Cardiac muscle cell (in vitro differentiated cells and primary cell): ENCODE results near the gene SKI. TPM values are rescaled to one million over a fixed set of nuclear protein-coding genes. Genes with fewer than 3 reads are reported as not detected.

Source experiments
- DNase-seq, 2 donors: peaks; one replicate each; pipeline versions ENCODE4 v3.0.0 to v3.0.0-alpha.2; 2010 to 2017; ENCODE audit warnings: low read depth in 1 of 2, low spot score in 1 of 2
- H3K27ac ChIP-seq: fragments of 200-600 bp; sonication (generic); 2 replicates; pipeline ENCODE4 v1.5.1; 2016
- H3K27me3 ChIP-seq: fragments of 200-600 bp; sonication (generic); 2 replicates; pipeline ENCODE4 v1.6.0; 2016; ENCODE audit warnings: control low read depth
- H3K36me3 ChIP-seq: fragments of 200-600 bp; sonication (generic); 2 replicates; pipeline ENCODE4 v1.5.1; 2016; ENCODE audit warnings: control low read depth
- H3K4me1 ChIP-seq: fragments of 200-600 bp; sonication (generic); 2 replicates; pipeline ENCODE4 v1.8.1; 2017; ENCODE audit warnings: low read depth, mild to moderate bottlenecking, mixed run types
- H3K4me3 ChIP-seq: fragments of 200-600 bp; sonication (generic); 2 replicates; pipeline ENCODE4 v1.5.1; 2016; ENCODE audit warnings: mild to moderate bottlenecking
- H3K9me3 ChIP-seq: fragments of 200-600 bp; sonication (generic); 2 replicates; pipeline ENCODE4 v1.5.1; 2017; ENCODE audit warnings: low read depth, mild to moderate bottlenecking, control low read depth
- CTCF ChIP-seq: IDR thresholded peaks from 2 replicates; pipeline ENCODE4 v1.5.1; 2012; ENCODE audit warnings: low read depth, mild to moderate bottlenecking, low read length
- polyA plus RNA-seq: library from polyadenylated mRNA; unstranded; fragments of >200 nt; fragmentation: Nextera tagmentation; extraction: Ambion mirVana; gene quantifications from 2 replicates; pipeline ENCODE4 v1.2.1, GENCODE V29; 2016
- total RNA-seq: library from RNA; depleted of rRNA; stranded (reverse); fragments of >200 nt; gene quantifications from 2 replicates; pipeline ENCODE4 v1.2.3, GENCODE V29; 2016

Gene SKI
- total and polyA plus RNA-seq, 2 experiments from 2014 or later = 2.7 to 31.9 TPM

- Histone ChIP-seq H3K4me1 (peaks cover 23% of the 10 kb centered on the region), H3K27ac (peak overlapping the region; percentile 71)
- DNase-seq = peak in 1 of 2 donors; percentile 81
Measured at GRCh38 chr1:2208309-2209239, 19.5 kb upstream of the SKI start.

GRCh38 chr1:2209400-2210083 lies 18.6 kb upstream of the SKI start:
- Histone ChIP-seq H3K27ac (peak overlapping the region; percentile 71), H3K36me3 (no peaks in the 10 kb centered on the region), H3K9me3 (no peaks in the 10 kb centered on the region), H3K4me1 (peaks cover 26% of the 10 kb centered on the region), H3K27me3 (no peaks in the 10 kb centered on the region), H3K4me3 (no peak overlapping the region)
- no peak for DNase-seq
- no peak for TF ChIP-seq CTCF

More at GRCh38 chr1:2208309-2209239, 19.5 kb upstream of the SKI start:
- no peak for TF ChIP-seq CTCF
- Histone ChIP-seq H3K9me3 (no peaks in the 10 kb centered on the region), H3K27me3 (no peaks in the 10 kb centered on the region), H3K36me3 (no peaks in the 10 kb centered on the region), H3K4me3 (no peak overlapping the region)

GRCh38 chr1:2210084-2210653 lies 17.9 kb upstream of the SKI start:
- H3K4me3 ChIP-seq = no peak overlapping the region
- no peak for DNase-seq
- peak overlapping the region; percentile 71 for H3K27ac ChIP-seq
- H3K4me1 ChIP-seq = peaks cover 33% of the 10 kb centered on the region
- H3K9me3 ChIP-seq = no peaks in the 10 kb centered on the region
- no peak for TF ChIP-seq CTCF
- H3K27me3 ChIP-seq = no peaks in the 10 kb centered on the region
- no peaks in the 10 kb centered on the region for H3K36me3 ChIP-seq

GRCh38 chr1:2210786-2211185 lies 17.3 kb upstream of the SKI start:
- no peak for DNase-seq
- TF ChIP-seq CTCF = no peak
- Histone ChIP-seq H3K27me3 (no peaks in the 10 kb centered on the region), H3K36me3 (no peaks in the 10 kb centered on the region), H3K4me3 (no peak overlapping the region), H3K27ac (peak overlapping the region; percentile 71), H3K9me3 (no peaks in the 10 kb centered on the region), H3K4me1 (peaks cover 33% of the 10 kb centered on the region)

GRCh38 chr1:2212274-2212531 lies 15.9 kb upstream of the SKI start:
- peaks cover 33% of the 10 kb centered on the region for H3K4me1 ChIP-seq
- H3K4me3 ChIP-seq = no peak overlapping the region
- TF ChIP-seq CTCF = no peak
- peak overlapping the region; percentile 96 for H3K27ac ChIP-seq
- H3K9me3 ChIP-seq = no peaks in the 10 kb centered on the region
- H3K27me3 ChIP-seq = no peaks in the 10 kb centered on the region
- DNase-seq = peak in 1 of 2 donors; percentile 54
- H3K36me3 ChIP-seq = no peaks in the 10 kb centered on the region
